K562 (cell line): ENCODE results near the gene SIX1. TPM values are rescaled to one million over a fixed set of nuclear protein-coding genes. Genes with fewer than 3 reads are reported as not detected.

Experiments used
- ATAC-seq: fragments of 200-7000 bp; cut with Tn5 transposase; 3 replicates; pipeline ENCODE4 v1.9.1; 2020; ENCODE audit warnings: moderate library complexity
- BruUV-seq: library from RNA; stranded (reverse); fragments of 400-500 nt; replicated peaks from 2 replicates; lab custom pipeline; 2021; lab: Mats Ljungman, UMichigan
- CTCF ChIA-PET: fragments of 300-600 bp; formaldehyde crosslinking; extraction: SDS; loops from one replicate; lab custom pipeline; 2021; ENCODE audit warnings: low intra/inter-chr PET ratio; lab: Yijun Ruan, JAX
- POLR2A ChIA-PET: fragments of 300-600, 350-650 bp; sonication (Branson Sonifier 250); formaldehyde crosslinking; extraction: SDS; loops from one replicate; lab custom pipeline; 2021; ENCODE audit warnings: antibody characterized with exemption, inconsistent platforms; lab: Yijun Ruan, JAX
- DNase-seq, 4 experiments: peaks; one replicate each; pipeline versions ENCODE4 v3.0.0 to v3.0.0-alpha.2; 2011 to 2018; ENCODE audit warnings: low spot score in 3 of 4, mixed read lengths in 3 of 4; ENCODE audit errors: extremely low read depth in 1 of 4
- FAIRE-seq: peaks from 2 replicates; lab custom pipeline; 2011; peaks lifted over from hg19 to GRCh38; lab: Jason Lieb, UNC
- H2AFZ ChIP-seq: 2 replicates; pipeline ENCODE4 v1.6.0; 2011; ENCODE audit warnings: low read depth, low read length, control low read depth, inconsistent platforms
- H3K27ac ChIP-seq: fragments of 200-600 bp; 3 replicates; pipeline ENCODE4 v1.8.0; 2011; ENCODE audit warnings: low read depth, mild to moderate bottlenecking, control low read depth, inconsistent platforms, low read length, moderate library complexity, mixed read lengths; ENCODE audit errors: extremely low read depth
- H3K27me3 ChIP-seq, 2 experiments: fragments of 300-600 bp in 1 of 2; 2 replicates in 1 of 2; 3 replicates in 1 of 2; pipeline versions ENCODE4 v1.6.0 to v1.8.0; 2011; ENCODE audit warnings: inconsistent platforms in 2 of 2, low read length in 2 of 2, mild to moderate bottlenecking in 1 of 2, mixed read lengths in 1 of 2, moderate library complexity in 1 of 2; ENCODE audit not compliant: control insufficient read depth in 2 of 2, insufficient read depth in 2 of 2
- H3K36me3 ChIP-seq: fragments of 300-600 bp; 3 replicates; pipeline ENCODE4 v1.8.0; 2011; ENCODE audit warnings: mild to moderate bottlenecking, low read length, inconsistent platforms; ENCODE audit not compliant: control insufficient read depth, insufficient read depth
- H3K4me1 ChIP-seq, 2 experiments: fragments of 200-600 bp in 1 of 2; replicated peaks in 1 of 2; 2 replicates in 1 of 2; 3 replicates in 1 of 2; pipeline versions ENCODE4 v1.5.1 to v1.8.0; 2011; ENCODE audit warnings: inconsistent platforms in 2 of 2, low read length in 2 of 2, mild to moderate bottlenecking in 1 of 2, mixed read lengths in 1 of 2, moderate library complexity in 1 of 2; ENCODE audit not compliant: control insufficient read depth in 2 of 2, insufficient read depth in 2 of 2
- H3K4me2 ChIP-seq: 2 replicates; pipeline ENCODE4 v1.6.1; 2011; ENCODE audit warnings: low read length, control low read depth, inconsistent platforms, mixed read lengths; ENCODE audit not compliant: insufficient read depth
- H3K4me3 ChIP-seq: fragments of 200-600 bp; sonication (generic), shearing (Covaris generic); 2 replicates; pipeline ENCODE4 v1.5.1; 2016; ENCODE audit warnings: control low read depth, inconsistent platforms
- H3K79me2 ChIP-seq: fragments of 200-600 bp; 3 replicates; pipeline ENCODE4 v1.8.0; 2011; ENCODE audit warnings: low read length, inconsistent platforms; ENCODE audit not compliant: control insufficient read depth, insufficient read depth
- H3K9ac ChIP-seq, 2 experiments: 2 replicates each; pipeline versions ENCODE4 v1.6.0 to v1.6.1; 2011; ENCODE audit warnings: low read depth in 2 of 2, low read length in 2 of 2, control low read depth in 1 of 2, inconsistent platforms in 1 of 2, mild to moderate bottlenecking in 1 of 2, mixed read lengths in 1 of 2; ENCODE audit not compliant: insufficient read depth in 1 of 2
- H3K9me1 ChIP-seq: one replicate; pipeline ENCODE4 v1.6.0; 2011; ENCODE audit warnings: inconsistent platforms, mild to moderate bottlenecking, low read length, moderate library complexity; ENCODE audit not compliant: control insufficient read depth, insufficient read depth
- H3K9me3 ChIP-seq: replicated peaks from 2 replicates; pipeline ENCODE4 v1.5.1; 2011; ENCODE audit warnings: low read depth, low read length, inconsistent platforms; ENCODE audit not compliant: control insufficient read depth, insufficient read depth
- H4K20me1 ChIP-seq: replicated peaks from 2 replicates; pipeline ENCODE4 v1.6.1; 2011; ENCODE audit warnings: low read length, inconsistent platforms, mixed read lengths; ENCODE audit not compliant: control insufficient read depth, insufficient read depth
- ARHGAP35 ChIP-seq: fragments of 450-650 bp; IDR thresholded peaks from 2 replicates; pipeline ENCODE4 v1.6.1; 2018; ENCODE audit not compliant: partially characterized antibody
- ATF6 ChIP-seq: sonication (generic); formaldehyde crosslinking; IDR thresholded peaks from 2 replicates; pipeline ENCODE4 v1.4.0; 2020; ENCODE audit warnings: mild to moderate bottlenecking, missing genetic modification reagents
- CHD4 ChIP-seq: fragments of 200-600 bp; sonication (generic); IDR thresholded peaks from 3 replicates; pipeline ENCODE4 v1.6.1; 2012; ENCODE audit warnings: low read depth, mild to moderate bottlenecking, mixed read lengths, low read length, inconsistent platforms; ENCODE audit not compliant: insufficient read depth, insufficient replicate concordance, poor library complexity, severe bottlenecking
- HMG20A ChIP-seq: fragments of 450-650 bp; formaldehyde crosslinking; conservative IDR thresholded peaks from 2 replicates; pipeline ENCODE4 v1.4.0; 2020; ENCODE audit warnings: mild to moderate bottlenecking, mixed read lengths
- SMARCB1 ChIP-seq: IDR thresholded peaks from 2 replicates; pipeline ENCODE4 v1.6.1; 2011; ENCODE audit warnings: improper control_type of control experiment, low read depth; ENCODE audit not compliant: insufficient read length
- TAF1 ChIP-seq: IDR thresholded peaks from 2 replicates; pipeline ENCODE4 v1.6.1; 2011; ENCODE audit warnings: mild to moderate bottlenecking, low read length, moderate library complexity; ENCODE audit not compliant: insufficient read depth, control insufficient read depth, severe bottlenecking; ENCODE audit errors: extremely low read depth
- TBL1XR1 ChIP-seq, 2 experiments: IDR thresholded peaks; 2 replicates each; pipeline ENCODE4 v1.6.1; 2012; ENCODE audit warnings: improper control_type of control experiment in 2 of 2, low read length in 2 of 2, mild to moderate bottlenecking in 1 of 2
- TEAD4 ChIP-seq, 2 experiments: sonication (generic) in 1 of 2; formaldehyde crosslinking in 1 of 2; IDR thresholded peaks; 2 replicates each; pipeline versions ENCODE4 v1.6.1 to v1.8.0; 2012 to 2022; ENCODE audit warnings: borderline replicate concordance in 1 of 2, inconsistent platforms in 1 of 2, low read length in 1 of 2, mild to moderate bottlenecking in 1 of 2, missing genetic modification reagents in 1 of 2
- TOE1 ChIP-seq, 2 experiments: fragments of 450-650 bp in 1 of 2; sonication (generic) in 1 of 2; formaldehyde crosslinking in 1 of 2; IDR thresholded peaks; 2 replicates each; pipeline versions ENCODE4 v1.7.1 to v1.8.0; 2016 to 2022; ENCODE audit warnings: borderline replicate concordance in 2 of 2, mild to moderate bottlenecking in 2 of 2, antibody characterized with exemption in 1 of 2, inconsistent platforms in 1 of 2, low read depth in 1 of 2, missing genetic modification reagents in 1 of 2, moderate library complexity in 1 of 2
- ZBED1 ChIP-seq: IDR thresholded peaks from 2 replicates; pipeline ENCODE4 v1.6.1; 2014
- ZNF174 ChIP-seq: fragments of 250-450 bp; sonication (Bioruptor Pico); IDR thresholded peaks from 2 replicates; pipeline ENCODE4 v1.4.0; 2020; ENCODE audit warnings: mild to moderate bottlenecking
- ZNF586 ChIP-seq: fragments of 450-650 bp; formaldehyde crosslinking; conservative IDR thresholded peaks from 2 replicates; pipeline ENCODE4 v1.4.0; 2020; ENCODE audit warnings: mild to moderate bottlenecking, moderate library complexity
- ZNF695 ChIP-seq: fragments of 450-650 bp; formaldehyde crosslinking; IDR thresholded peaks from 2 replicates; pipeline ENCODE4 v1.4.0; 2020; ENCODE audit warnings: mild to moderate bottlenecking, moderate library complexity
- ZSCAN32 ChIP-seq: fragments of 450-650 bp; formaldehyde crosslinking; IDR thresholded peaks from 2 replicates; pipeline ENCODE4 v1.4.0; 2020; ENCODE audit warnings: mild to moderate bottlenecking, moderate library complexity
- WGBS: fragments of 100-300 bp; shearing (Covaris generic); methylation state at CpG from one replicate; pipeline ENCODE4 v1.1.6; 2016; ENCODE audit warnings: low coverage, mixed read lengths; ENCODE audit not compliant: insufficient coverage; ENCODE audit errors: missing lambda C conversion rate; 5-methylcytosine and 5-hydroxymethylcytosine counted together
- in situ Hi-C: fragments of 300-500 bp; cut with MboI; formaldehyde crosslinking; loops from 4 replicates; pipeline ENCODE4 v1.15.0; 2018; ENCODE audit warnings: inconsistent platforms, mixed read lengths
- intact Hi-C: fragments of 100-400 bp; cut with micrococcal nuclease; formaldehyde crosslinking; loops from 2 replicates; pipeline ENCODE4 v1.14.2; 2022
- polyA plus RNA-seq, 8 experiments: library from polyadenylated mRNA; depleted of rRNA in 4 of 8; stranded (reverse) in 5 of 8; unstranded in 3 of 8; fragments of >200 nt; fragmentation: Nextera tagmentation in 2 of 8; fragmentation: Illumina TruSeq in 1 of 8; extraction: Ambion mirVana in 2 of 8; extraction: Trizol in 1 of 8; gene quantifications; 2 replicates each; pipeline versions ENCODE4 v1.2.1 to v1.2.3, GENCODE V29; 2011 to 2014; ENCODE audit warnings: inconsistent platforms in 1 of 8, missing spikeins in 1 of 8
- total RNA-seq, 7 experiments: library from RNA; depleted of rRNA in 6 of 7; stranded (reverse); fragments of >200 nt in 6 of 7; fragmentation: Illumina TruSeq in 2 of 7; extraction: Trizol in 2 of 7; gene quantifications; 2 replicates each; pipeline versions ENCODE4 v1.2.1 to v1.2.3, GENCODE V29; 2011 to 2021; ENCODE audit warnings: low replicate concordance in 1 of 7

Gene SIX1
- total and polyA plus RNA-seq, 9 of the 15 experiments (the other 6 are each of a cell fraction or from before 2014, with no cell fraction given): 0.27 to 0.80 (median 0.45) TPM

GRCh38 chr14:60647837-60648248 is 1.4 kb downstream of the SIX1 start:
- POLR2A ChIA-PET: no interaction called here
- BruUV-seq: no TSS peak
- WGBS: 64% methylated on average over 17 of the region's 21 CpGs
- CTCF ChIA-PET: no interaction called here
- H3K9ac ChIP-seq: no peak overlapping the region; a peak in 1 of 4 replicates
- TF ChIP-seq SMARCB1 (no peak), ARHGAP35 (no peak), TEAD4 (IDR thresholded peaks at IDR 0.05; ENCODE audit: low read length) (no peak), TEAD4 (CRISPR knock-in tag; IDR thresholded peaks at IDR 0.05; ENCODE audit: borderline replicate concordance) (no peak), CHD4 (no peak), ZBED1 (no peak), TBL1XR1 (IDR thresholded peaks at IDR 0.05; ENCODE audit: low read length in 2 of 2) (no peak), TOE1 (IDR thresholded peaks at IDR 0.05; ENCODE audit: borderline replicate concordance) (no peak), TOE1 (CRISPR knock-in tag; IDR thresholded peaks at IDR 0.05; ENCODE audit: borderline replicate concordance, low read depth) (no peak), ZNF586 (CRISPR knock-in tag) (no peak), ZNF695 (CRISPR knock-in tag) (no peak), HMG20A (CRISPR knock-in tag) (no peak), ZSCAN32 (no peak), ATF6 (CRISPR knock-in tag) (no peak), ZNF174 (CRISPR knock-in tag) (no peak), TAF1 (no peak)
- TF ChIP-seq, all 486 proteins: peak for 0
- Histone ChIP-seq H4K20me1 (no peaks in the 10 kb centered on the region), H3K4me3 (no peak overlapping the region; the same call in 1 of the 2 replicates), H3K79me2 (no peaks in the 10 kb centered on the region), H3K4me2 (peak overlapping the region; percentile 25; the same call in 1 of the 2 replicates), H3K27me3 (peaks cover 0 to 17% of the 10 kb centered on the region in 2 experiments; a peak in 2 of 5 replicates), H3K9me3 (no peaks in the 10 kb centered on the region), H3K36me3 (no peaks in the 10 kb centered on the region), H2AFZ (peak overlapping the region; percentile 68; the same call in 1 of the 2 replicates), H3K4me1 (peaks cover 0 to 21% of the 10 kb centered on the region in 2 experiments; a peak in 2 of 5 replicates), H3K27ac (no peak overlapping the region), H3K9me1 (no peaks in the 10 kb centered on the region)
- intact Hi-C loops: no loop called here
- no peak for ATAC-seq
- in situ Hi-C loops: no loop called here
- no peak for FAIRE-seq
- no peak for DNase-seq
